Body of pancreas (tissue), 4 donors: ENCODE data around the gene C6orf136. TPM values are rescaled to one million over a fixed set of nuclear protein-coding genes. Genes with fewer than 3 reads are reported as not detected.

ENCODE experiments used
- ATAC-seq: fragments of 150-250 bp; one replicate; pipeline ENCODE4 v1.9.1; 2016
- DNase-seq, 4 donors: peaks; one replicate each; pipeline ENCODE4 v3.0.0-alpha.2; 2019
- H3K27ac ChIP-seq, 4 donors: fragments of 200-600 bp; sonication (generic); 1 replicate in 3 of 4; 2 replicates in 1 of 4; pipeline versions ENCODE4 v1.5.1 to v1.6.1; 2016 to 2019; ENCODE audit warnings: mild to moderate bottlenecking in 1 of 4, mixed read lengths in 1 of 4, moderate library complexity in 1 of 4
- H3K27me3 ChIP-seq, 2 donors: fragments of 200-600 bp; sonication (generic); one replicate each; pipeline ENCODE4 v1.6.0; 2016; ENCODE audit warnings: mild to moderate bottlenecking in 1 of 2
- H3K36me3 ChIP-seq, 2 donors: fragments of 200-600 bp; sonication (generic); replicated peaks in 1 of 2; 2 replicates each; pipeline ENCODE4 v1.5.1; 2016; ENCODE audit warnings: low read depth in 2 of 2; ENCODE audit not compliant: insufficient read depth in 1 of 2
- H3K4me1 ChIP-seq: fragments of 200-600 bp; sonication (generic); one replicate; pipeline ENCODE4 v1.6.0; 2016
- H3K4me3 ChIP-seq, 2 donors: fragments of 200-600 bp; sonication (generic); 1 replicate in 1 of 2; 2 replicates in 1 of 2; pipeline ENCODE4 v1.5.1; 2016 to 2019
- H3K9me3 ChIP-seq, 3 donors: fragments of 200-600 bp; sonication (generic); 1 replicate in 2 of 3; 2 replicates in 1 of 3; pipeline ENCODE4 v1.5.1; 2016
- CTCF ChIP-seq, 7 experiments: fragments of 450-650 bp in 4 of 7; fragments of 200-600 bp in 3 of 7; sonication (generic) in 3 of 7; IDR thresholded peaks; one replicate each; pipeline ENCODE4 v1.5.1; 2016 to 2019; ENCODE audit warnings: antibody characterized with exemption in 7 of 7
- POLR2A ChIP-seq, 3 donors: fragments of 450-650 bp; IDR thresholded peaks; one replicate each; pipeline ENCODE4 v1.6.1; 2016; ENCODE audit warnings: antibody characterized with exemption in 3 of 3, mild to moderate bottlenecking in 2 of 3
- WGBS, 2 donors: methylation state at CpG; one replicate each; pipeline ENCODE4 v1.1.5; 2017; 5-methylcytosine and 5-hydroxymethylcytosine counted together
- intact Hi-C: fragments of 100-400 bp; cut with DNase I; formaldehyde crosslinking; loops from one replicate; pipeline ENCODE4 v1.15.1; 2023
- total RNA-seq, 2 donors: library from RNA; depleted of rRNA; stranded (reverse); fragments of >200 nt; gene quantifications; one replicate each; pipeline ENCODE4 v1.1.0, GENCODE V29; 2016

The C6orf136 gene
- total RNA-seq, 2 donors from 2014 or later = 7.3 to 28.3 TPM

DNA sequence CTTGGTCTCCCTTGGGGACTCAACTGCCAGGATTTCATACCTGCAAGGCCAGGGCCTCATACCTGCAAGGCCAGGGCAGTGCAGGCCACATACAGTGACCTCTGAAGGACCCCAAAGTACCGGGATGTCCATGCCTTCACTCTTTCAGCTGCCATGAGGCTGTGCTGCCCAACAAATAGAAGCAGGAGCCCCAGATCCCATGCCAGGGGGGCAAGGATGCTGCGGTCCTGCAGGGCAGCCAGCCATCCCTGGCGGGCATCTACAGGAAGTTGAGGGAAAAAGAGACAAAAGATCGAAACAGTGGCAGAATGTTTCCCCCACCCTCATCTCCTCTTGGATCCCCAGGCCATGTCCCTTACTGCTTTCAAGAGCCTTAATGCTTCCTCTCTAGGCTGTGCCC is 43.1 kb downstream of the C6orf136 start:
- Histone ChIP-seq H3K27me3 (no peaks in the 10 kb centered on the region), H3K36me3 (no peaks in the 10 kb centered on the region), H3K27ac (peak overlapping the region; percentile 64 to 98 (median 82)), H3K9me3 (no peaks in the 10 kb centered on the region), H3K4me3 (no peak overlapping the region), H3K4me1 (peaks cover 66% of the 10 kb centered on the region)
- TF ChIP-seq POLR2A (IDR thresholded peaks at IDR 0.05) (no peak), CTCF (IDR thresholded peaks at IDR 0.05) (no peak)
- WGBS, 2 donors = 48 to 50% methylated on average over 4 of the region's 4 CpGs
- intact Hi-C loops = no loop called here
- no peak for DNase-seq
- no peak for ATAC-seq

- ATAC-seq (peak; percentile 74), DNase-seq (peak; percentile 83 to 90 (median 88))
- TF ChIP-seq CTCF (IDR thresholded peaks at IDR 0.05) (no peak), POLR2A (IDR thresholded peaks at IDR 0.05) (peak in 2 of 3 donors; percentile 42 to 44)
- H3K4me1 ChIP-seq = peaks cover 66% of the 10 kb centered on the region
- H3K27me3 ChIP-seq = no peaks in the 10 kb centered on the region
- peak within 1 kb of the TSS; percentile 64 to 98 (median 82) for H3K27ac ChIP-seq
- H3K36me3 ChIP-seq = no peaks in the 10 kb centered on the region
- peak within 1 kb of the TSS; percentile 61 to 62 for H3K4me3 ChIP-seq
- intact Hi-C loops = no loop called here
- 1% methylated on average over 24 to 40 of the region's 40 CpGs for WGBS, 2 donors
- no peaks in the 10 kb centered on the region for H3K9me3 ChIP-seq
Observed at GRCh38 chr6:30690403-30691207, 43.7 kb downstream of the C6orf136 start, which contains the start of gene NRM. TSS of gene NRM (minus strand) at chr6:30690984. CDS start at chr6:30690974, 10 bp downstream.

- H3K4me3 ChIP-seq = peak overlapping the region in 1 of 2 donors; percentile 62
- H3K36me3 ChIP-seq = no peaks in the 10 kb centered on the region
- ATAC-seq (no peak), DNase-seq (no peak)
- H3K27me3 ChIP-seq = no peaks in the 10 kb centered on the region
- peaks cover 66% of the 10 kb centered on the region for H3K4me1 ChIP-seq
- intact Hi-C loops = no loop called here
- 9 to 11% methylated on average over 8 of the region's 8 CpGs for WGBS, 2 donors
- TF ChIP-seq CTCF (IDR thresholded peaks at IDR 0.05) (no peak), POLR2A (IDR thresholded peaks at IDR 0.05) (no peak)
- H3K27ac ChIP-seq = peak overlapping the region; percentile 64 to 98 (median 82)
- H3K9me3 ChIP-seq = no peaks in the 10 kb centered on the region
Observed at GRCh38 chr6:30691208-30691847, 44.4 kb downstream of the C6orf136 start.

GRCh38 chr6:30696432-30696831 is 49.5 kb downstream of the C6orf136 start:
- no peak for DNase-seq
- ATAC-seq = no peak
- H3K27ac ChIP-seq = peak overlapping the region in 3 of 4 donors; percentile 70 to 77 (median 75)
- intact Hi-C loops = no loop called here
- WGBS, 2 donors = 93 to 94% methylated on average over 5 of the region's 5 CpGs
- H3K4me1 ChIP-seq = peaks cover 30% of the 10 kb centered on the region
- H3K36me3 ChIP-seq = no peaks in the 10 kb centered on the region
- H3K9me3 ChIP-seq = no peaks in the 10 kb centered on the region
- no peak overlapping the region for H3K4me3 ChIP-seq
- TF ChIP-seq POLR2A (IDR thresholded peaks at IDR 0.05) (no peak), CTCF (IDR thresholded peaks at IDR 0.05) (no peak)
- H3K27me3 ChIP-seq = no peaks in the 10 kb centered on the region
